GM12892 (cell line): ENCODE results near the gene CRTC3.

Experiments used
- POLR2A ChIP-seq: IDR thresholded peaks from 2 replicates; pipeline ENCODE4 v1.6.1; 2011; ENCODE audit warnings: low read depth, low read length, control low read depth
- POLR2AphosphoS5 ChIP-seq: IDR thresholded peaks from 2 replicates; pipeline ENCODE4 v1.6.1; 2011; ENCODE audit warnings: low read depth, low read length, control low read depth
- TAF1 ChIP-seq: IDR thresholded peaks from 2 replicates; pipeline ENCODE4 v1.6.1; 2011; ENCODE audit warnings: low read depth, mild to moderate bottlenecking, control low read depth, low read length, borderline replicate concordance

DNA sequence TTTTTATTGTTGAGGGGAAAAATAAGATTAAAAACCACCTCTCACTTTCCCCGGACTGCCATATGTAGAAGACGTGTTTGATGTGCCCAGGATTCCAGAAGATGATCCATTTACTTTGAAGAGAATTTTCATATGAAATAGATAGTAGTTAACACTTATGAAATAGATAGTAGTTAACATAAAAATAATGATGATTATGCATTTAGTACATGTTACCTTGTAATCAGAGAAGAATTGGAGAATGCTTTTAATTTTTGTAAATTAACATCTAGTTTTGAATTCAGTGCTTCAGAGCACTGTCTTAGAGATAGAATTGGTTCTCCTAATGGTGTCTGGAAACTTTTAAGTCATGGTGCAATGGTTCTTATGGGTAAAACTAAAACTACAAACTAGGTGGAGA lies 46.1 kb upstream of the CRTC3 start:
- TF ChIP-seq POLR2A = no peak
- no peak for TF ChIP-seq POLR2AphosphoS5
- TF ChIP-seq TAF1 = no peak
